Sigmoid colon (tissue), 4 donors: ENCODE data around the gene ABLIM1.

Experiments used
- EP300 ChIP-seq, 4 donors: sonication (generic); formaldehyde crosslinking; IDR thresholded peaks; one replicate each; pipeline ENCODE4 v1.6.1; 2017; ENCODE audit warnings: antibody characterized with exemption in 4 of 4
- POLR2A ChIP-seq, 2 donors: fragments of 450-650 bp; IDR thresholded peaks; one replicate each; pipeline ENCODE4 v1.6.1; 2016; ENCODE audit warnings: antibody characterized with exemption in 2 of 2, mild to moderate bottlenecking in 2 of 2, moderate library complexity in 2 of 2
- TF ChIP-seq, protein P1 (sequence below), 4 experiments: fragments of 450-650 bp in 3 of 4; fragments of 200-600 bp in 1 of 4; IDR thresholded peaks; one replicate each; pipeline ENCODE4 v1.5.1; 2016 to 2019; ENCODE audit warnings: antibody characterized with exemption in 4 of 4, mild to moderate bottlenecking in 3 of 4, moderate library complexity in 2 of 4

DNA sequence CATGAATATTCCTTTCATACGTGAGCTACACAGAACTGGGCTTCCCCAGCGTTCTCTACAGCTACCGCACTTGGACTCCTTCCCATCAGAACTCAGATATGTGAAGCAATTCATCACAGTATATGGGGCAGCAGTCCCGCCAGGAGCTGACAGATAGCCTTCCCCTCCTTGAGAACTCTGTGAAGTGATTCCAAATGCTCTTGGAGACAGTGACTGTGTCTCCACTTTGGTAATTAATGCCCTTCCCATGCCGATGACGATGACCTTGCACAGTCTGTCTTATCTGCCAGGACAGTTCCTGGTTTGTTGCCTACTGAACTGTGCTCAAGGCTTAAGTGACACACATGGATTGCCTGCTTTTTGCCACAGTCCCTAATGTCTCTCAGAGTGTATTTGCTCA lies 178.8 kb downstream of the ABLIM1 start:
- TF ChIP-seq, protein P1, sequence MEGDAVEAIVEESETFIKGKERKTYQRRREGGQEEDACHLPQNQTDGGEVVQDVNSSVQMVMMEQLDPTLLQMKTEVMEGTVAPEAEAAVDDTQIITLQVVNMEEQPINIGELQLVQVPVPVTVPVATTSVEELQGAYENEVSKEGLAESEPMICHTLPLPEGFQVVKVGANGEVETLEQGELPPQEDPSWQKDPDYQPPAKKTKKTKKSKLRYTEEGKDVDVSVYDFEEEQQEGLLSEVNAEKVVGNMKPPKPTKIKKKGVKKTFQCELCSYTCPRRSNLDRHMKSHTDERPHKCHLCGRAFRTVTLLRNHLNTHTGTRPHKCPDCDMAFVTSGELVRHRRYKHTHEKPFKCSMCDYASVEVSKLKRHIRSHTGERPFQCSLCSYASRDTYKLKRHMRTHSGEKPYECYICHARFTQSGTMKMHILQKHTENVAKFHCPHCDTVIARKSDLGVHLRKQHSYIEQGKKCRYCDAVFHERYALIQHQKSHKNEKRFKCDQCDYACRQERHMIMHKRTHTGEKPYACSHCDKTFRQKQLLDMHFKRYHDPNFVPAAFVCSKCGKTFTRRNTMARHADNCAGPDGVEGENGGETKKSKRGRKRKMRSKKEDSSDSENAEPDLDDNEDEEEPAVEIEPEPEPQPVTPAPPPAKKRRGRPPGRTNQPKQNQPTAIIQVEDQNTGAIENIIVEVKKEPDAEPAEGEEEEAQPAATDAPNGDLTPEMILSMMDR (IDR thresholded peaks at IDR 0.05) = no peak
- TF ChIP-seq EP300 (IDR thresholded peaks at IDR 0.05) = no peak
- TF ChIP-seq POLR2A (IDR thresholded peaks at IDR 0.05) = no peak
